GM19035 (cell line): Measurements from ENCODE around the gene PLIN4.

ENCODE experiments used
- ATAC-seq: cut with Tn5 transposase; IDR thresholded peaks from one replicate; pipeline ENCODE4 v1.9.1; 2021; ENCODE audit not compliant: unreplicated experiment

Gene PLIN4

GRCh38 chr19:4493104-4493928 is 25.0 kb downstream of the PLIN4 start:
- ATAC-seq = no peak

- no peak for ATAC-seq
Measured at GRCh38 chr19:4492337-4493103, 25.8 kb downstream of the PLIN4 start.

GRCh38 chr19:4491446-4491845 is 26.8 kb downstream of the PLIN4 start:
- ATAC-seq = no peak

- no peak for ATAC-seq
Measured at GRCh38 chr19:4488496-4488895, 29.8 kb downstream of the PLIN4 start.

- no peak for ATAC-seq
Measured at GRCh38 chr19:4487572-4487971, 30.7 kb downstream of the PLIN4 start.

- no peak for ATAC-seq
Measured at GRCh38 chr19:4483385-4483784, 34.9 kb downstream of the PLIN4 start.

GRCh38 chr19:4482721-4483364 is 35.4 kb downstream of the PLIN4 start:
- no peak for ATAC-seq

GRCh38 chr19:4477034-4477801 is 41.1 kb downstream of the PLIN4 start:
- ATAC-seq = no peak

GRCh38 chr19:4474514-4475022 is 43.7 kb downstream of the PLIN4 start:
- ATAC-seq = no peak

- no peak for ATAC-seq
Measured at GRCh38 chr19:4473763-4474513, 44.3 kb downstream of the PLIN4 start.

- ATAC-seq = no peak
Measured at GRCh38 chr19:4473011-4473762, 45.1 kb downstream of the PLIN4 start.

- ATAC-seq = peak; percentile 1
Measured at GRCh38 chr19:4472174-4472974, 45.9 kb downstream of the PLIN4 start, which contains the start of gene HDGFL2. TSS of gene HDGFL2 (plus strand) at chr19:4472297. CDS start at chr19:4472351, 54 bp downstream.

GRCh38 chr19:4471403-4472173 is 46.7 kb downstream of the PLIN4 start:
- peak; percentile 85 for ATAC-seq

- ATAC-seq = no peak
Measured at GRCh38 chr19:4467835-4468234, 50.5 kb downstream of the PLIN4 start.

- no peak for ATAC-seq
Measured at GRCh38 chr19:4464815-4465581, 53.3 kb downstream of the PLIN4 start.

- peak; percentile 95 for ATAC-seq
Measured at GRCh38 chr19:4457654-4458395, 60.5 kb downstream of the PLIN4 start, which contains the start of gene UBXN6. TSS of gene UBXN6 (minus strand) at chr19:4457794. CDS start at chr19:4457697, 97 bp downstream.
